Neuronal stem cell (in vitro differentiated cells): ENCODE data around the gene PLEKHB1.
A peak's percentile ranks its signal among the peaks of the same experiment; 100 is the strongest.

Experiments
- DNase-seq: peaks from one replicate; pipeline ENCODE4 v3.0.0-alpha.2; 2013; ENCODE audit warnings: low spot score
- H2AFZ ChIP-seq: one replicate; pipeline ENCODE4 v1.6.1; 2013; ENCODE audit warnings: mild to moderate bottlenecking, low read length, inconsistent platforms
- H2AK5ac ChIP-seq: 2 replicates; pipeline ENCODE4 v1.6.1; 2013; ENCODE audit warnings: low read depth, mild to moderate bottlenecking, inconsistent platforms, low read length, moderate library complexity, mixed read lengths
- H2BK120ac ChIP-seq: 2 replicates; pipeline ENCODE4 v1.6.1; 2013; ENCODE audit warnings: low read depth, mild to moderate bottlenecking, inconsistent platforms, low read length, moderate library complexity, mixed read lengths
- H2BK12ac ChIP-seq: one replicate; pipeline ENCODE4 v1.6.1; 2013; ENCODE audit warnings: low read length, inconsistent platforms
- H2BK15ac ChIP-seq: 2 replicates; pipeline ENCODE4 v1.6.1; 2013; ENCODE audit warnings: mild to moderate bottlenecking, low read length, inconsistent platforms, mixed read lengths
- H2BK5ac ChIP-seq: one replicate; pipeline ENCODE4 v1.6.1; 2013; ENCODE audit warnings: inconsistent platforms, mild to moderate bottlenecking, low read length, moderate library complexity
- H3K14ac ChIP-seq: one replicate; pipeline ENCODE4 v1.6.1; 2013; ENCODE audit warnings: low read length, inconsistent platforms
- H3K18ac ChIP-seq: 2 replicates; pipeline ENCODE4 v1.6.1; 2013; ENCODE audit warnings: low read length, inconsistent platforms
- H3K23ac ChIP-seq: 2 replicates; pipeline ENCODE4 v1.6.1; 2013; ENCODE audit warnings: low read depth, mild to moderate bottlenecking, mixed read lengths, low read length, inconsistent platforms; ENCODE audit not compliant: poor library complexity
- H3K27ac ChIP-seq: replicated peaks from 3 replicates; pipeline ENCODE4 v1.5.1; 2013; ENCODE audit warnings: low read length, inconsistent platforms
- H3K27me3 ChIP-seq, 3 experiments: 2 replicates each; pipeline ENCODE4 v1.6.1; 2013; ENCODE audit warnings: low read length in 3 of 3, mild to moderate bottlenecking in 2 of 3, inconsistent platforms in 1 of 3, low read depth in 1 of 3, mixed read lengths in 1 of 3, moderate library complexity in 1 of 3; ENCODE audit not compliant: control insufficient read depth in 3 of 3, insufficient read depth in 3 of 3
- H3K36me3 ChIP-seq, 2 donors: replicated peaks in 1 of 2; 2 replicates each; pipeline ENCODE4 v1.6.1; 2013; ENCODE audit warnings: low read length in 2 of 2; ENCODE audit not compliant: control insufficient read depth in 2 of 2, insufficient read depth in 2 of 2
- H3K4ac ChIP-seq: 2 replicates; pipeline ENCODE4 v1.6.1; 2013; ENCODE audit warnings: inconsistent platforms, mild to moderate bottlenecking, low read length, moderate library complexity
- H3K4me1 ChIP-seq, 2 donors: 1 replicate in 1 of 2; 2 replicates in 1 of 2; pipeline ENCODE4 v1.6.1; 2013; ENCODE audit warnings: low read length in 2 of 2, low read depth in 1 of 2; ENCODE audit not compliant: control insufficient read depth in 2 of 2, insufficient read depth in 1 of 2
- H3K4me2 ChIP-seq: one replicate; pipeline ENCODE4 v1.6.1; 2013; ENCODE audit warnings: mild to moderate bottlenecking, low read length, inconsistent platforms; ENCODE audit not compliant: insufficient read depth, poor library complexity, severe bottlenecking
- H3K4me3 ChIP-seq, 2 donors: 2 replicates each; pipeline ENCODE4 v1.5.1; 2013; ENCODE audit warnings: low read length in 2 of 2, mild to moderate bottlenecking in 2 of 2, inconsistent platforms in 1 of 2, moderate library complexity in 1 of 2
- H3K79me1 ChIP-seq: one replicate; pipeline ENCODE4 v1.6.1; 2013; ENCODE audit warnings: low read depth, mild to moderate bottlenecking, inconsistent platforms, low read length, moderate library complexity
- H3K9ac ChIP-seq: one replicate; pipeline ENCODE4 v1.6.1; 2013; ENCODE audit warnings: mild to moderate bottlenecking, low read depth, low read length, inconsistent platforms; ENCODE audit not compliant: poor library complexity
- H3K9me3 ChIP-seq, 2 donors: replicated peaks in 1 of 2; 2 replicates each; pipeline versions ENCODE3 to v1.6.1; 2013; ENCODE audit warnings: low read length in 2 of 2, mild to moderate bottlenecking in 2 of 2, inconsistent platforms in 1 of 2, low read depth in 1 of 2, mixed read lengths in 1 of 2, moderate library complexity in 1 of 2; ENCODE audit not compliant: control insufficient read depth in 2 of 2, insufficient read depth in 1 of 2
- H4K8ac ChIP-seq: one replicate; pipeline ENCODE4 v1.6.1; 2013; ENCODE audit warnings: low read depth, mild to moderate bottlenecking, inconsistent platforms, low read length, moderate library complexity
- H4K91ac ChIP-seq: one replicate; pipeline ENCODE4 v1.6.1; 2013; ENCODE audit warnings: low read length, low read depth, mild to moderate bottlenecking, inconsistent platforms; ENCODE audit not compliant: poor library complexity
- WGBS, 2 donors: extraction: QIAGEN DNeasy Blood & Tissue Kit; methylation state at CpG; one replicate each; pipeline ENCODE4 v1.1.7; 2013; ENCODE audit warnings: missing lambda C conversion rate in 2 of 2, mixed read lengths in 1 of 2; ENCODE audit not compliant: insufficient read length in 2 of 2, insufficient replicate concordance in 1 of 2; ENCODE audit errors: extremely low coverage in 2 of 2; 5-methylcytosine and 5-hydroxymethylcytosine counted together

Gene PLEKHB1

DNA sequence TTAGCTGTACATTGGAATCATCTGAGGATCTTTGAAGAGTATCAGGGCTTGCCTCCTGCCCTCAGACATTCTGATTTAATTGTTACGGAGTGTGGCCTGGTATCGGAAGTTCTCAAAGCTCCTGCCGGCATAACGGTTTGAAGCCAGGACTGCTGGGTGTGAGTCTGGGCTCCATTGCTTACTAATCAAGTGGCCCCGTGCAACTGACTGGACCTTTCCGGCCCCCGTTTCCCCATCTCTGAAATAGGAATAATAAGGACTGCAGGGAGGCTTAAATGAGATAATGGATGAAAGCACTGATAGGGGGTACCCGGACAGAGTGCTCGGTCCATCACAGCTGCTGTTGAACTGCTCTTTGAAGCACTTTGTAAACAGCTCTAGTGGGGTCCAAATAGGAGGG, 1.7 kb downstream of the PLEKHB1 start:
- Histone ChIP-seq H2BK5ac (no peak overlapping the region), H4K8ac (peak overlapping the region; percentile 29), H3K4me3 (no peak overlapping the region), H2BK12ac (no peak overlapping the region), H3K27me3 (no peaks in the 10 kb centered on the region), H3K23ac (no peak overlapping the region), H2BK15ac (no peak overlapping the region), H3K9ac (no peak overlapping the region), H3K4ac (no peak overlapping the region), H2AK5ac (no peak overlapping the region), H3K4me1 (peaks cover 49 to 58% of the 10 kb centered on the region in 2 donors), H3K27ac (no peak overlapping the region), H3K14ac (no peak overlapping the region), H3K79me1 (no peaks in the 10 kb centered on the region), H4K91ac (peak overlapping the region; percentile 92), H2BK120ac (no peak overlapping the region), H3K36me3 (no peaks in the 10 kb centered on the region), H3K4me2 (no peak overlapping the region), H2AFZ (peak overlapping the region; percentile 71), H3K9me3 (no peaks in the 10 kb centered on the region), H3K18ac (no peak overlapping the region)
- DNase-seq = no peak
- no CpG with 5 or more reads among the region's 9 CpGs for WGBS, 2 donors

DNA sequence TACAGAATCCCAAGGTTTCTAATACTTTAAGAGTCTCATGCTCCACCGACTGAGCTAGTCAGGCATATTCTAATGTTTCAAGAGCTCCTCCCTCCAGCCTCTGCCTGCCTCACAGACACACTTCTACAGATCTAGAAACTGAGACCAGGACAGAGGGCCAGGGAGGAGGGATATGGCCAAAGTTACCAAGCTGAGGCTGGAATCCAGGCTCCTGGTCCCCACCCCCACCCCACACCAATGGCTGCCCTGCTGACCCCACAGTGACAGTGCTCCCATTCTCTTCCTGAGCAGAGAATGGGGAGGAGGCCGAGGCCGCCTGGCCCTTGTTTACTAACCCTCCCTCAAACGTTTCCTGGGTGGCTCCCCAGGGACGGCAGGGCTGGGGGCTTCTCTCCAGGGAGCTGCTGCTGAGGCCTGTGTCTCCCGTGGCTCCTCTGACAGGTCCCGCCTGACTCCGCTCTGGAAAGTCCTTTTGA, 2.2 kb downstream of the PLEKHB1 start:
- peak overlapping the region; percentile 68 for H2BK15ac ChIP-seq
- no peaks in the 10 kb centered on the region for H3K36me3 ChIP-seq
- H3K27me3 ChIP-seq = no peaks in the 10 kb centered on the region
- peak overlapping the region; percentile 64 for H2BK120ac ChIP-seq
- no peak overlapping the region for H3K4ac ChIP-seq
- H3K23ac ChIP-seq = no peak overlapping the region
- no CpG with 5 or more reads among the region's 8 CpGs for WGBS, 2 donors
- peak overlapping the region; percentile 21 for H3K27ac ChIP-seq
- peak overlapping the region; percentile 84 for H3K18ac ChIP-seq
- H3K9me3 ChIP-seq = no peaks in the 10 kb centered on the region
- H4K91ac ChIP-seq = peak overlapping the region; percentile 34
- H3K14ac ChIP-seq = no peak overlapping the region
- H2BK5ac ChIP-seq = peak overlapping the region; percentile 45
- H3K4me2 ChIP-seq = no peak overlapping the region
- peak overlapping the region; percentile 54 for H2AK5ac ChIP-seq
- H3K79me1 ChIP-seq = no peaks in the 10 kb centered on the region
- H3K4me1 ChIP-seq = peaks cover 50 to 60% of the 10 kb centered on the region in 2 donors
- no peak overlapping the region for H4K8ac ChIP-seq
- H2AFZ ChIP-seq = peak overlapping the region; percentile 71
- no peak overlapping the region for H3K4me3 ChIP-seq
- H2BK12ac ChIP-seq = peak overlapping the region; percentile 12
- H3K9ac ChIP-seq = no peak overlapping the region
- no peak for DNase-seq

DNA sequence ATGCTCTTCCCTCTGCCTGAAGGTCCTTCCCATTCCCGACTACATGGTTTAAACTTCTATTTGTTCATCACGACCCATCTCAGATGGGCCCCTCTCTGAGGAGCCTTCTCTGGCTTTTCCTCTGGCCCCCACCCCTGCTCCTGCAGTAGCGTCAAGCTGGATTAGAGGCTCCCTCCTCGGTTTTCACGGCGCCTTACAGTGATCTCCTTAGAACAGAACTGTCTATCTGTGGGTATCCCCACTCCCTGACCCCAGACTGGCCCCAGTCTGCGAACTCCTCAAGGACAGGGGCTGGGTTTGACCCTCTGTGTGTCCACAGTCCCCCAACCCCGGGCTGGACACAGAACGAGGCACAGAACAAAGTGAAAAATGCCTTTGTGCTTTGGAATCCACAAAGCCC, 2.8 kb downstream of the PLEKHB1 start:
- Histone ChIP-seq H3K4me1 (peaks cover 50 to 62% of the 10 kb centered on the region in 2 donors), H3K27me3 (no peaks in the 10 kb centered on the region)
- no CpG with 5 or more reads among the region's 9 CpGs for WGBS, 2 donors

DNA sequence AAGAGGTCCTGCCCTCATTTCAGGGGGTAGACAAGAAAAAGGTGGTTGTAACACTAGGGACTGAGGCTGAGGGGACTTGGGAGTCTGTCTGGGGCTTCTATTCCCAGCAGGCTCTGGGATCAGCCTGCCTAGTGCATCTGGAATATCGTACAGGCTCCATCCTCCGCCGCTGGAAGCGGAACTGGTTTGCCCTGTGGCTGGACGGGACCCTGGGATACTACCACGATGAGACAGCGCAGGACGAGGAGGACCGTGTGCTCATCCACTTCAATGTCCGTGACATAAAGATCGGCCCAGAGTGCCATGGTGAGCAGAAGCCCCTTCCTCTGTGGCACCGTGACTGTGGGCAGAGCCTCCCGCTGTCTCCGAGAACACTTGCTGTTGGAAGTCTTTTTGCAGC, 4.0 kb downstream of the PLEKHB1 start:
- H2AFZ ChIP-seq = no peak overlapping the region
- peaks cover 61 to 66% of the 10 kb centered on the region in 2 donors for H3K4me1 ChIP-seq
- no peak for DNase-seq
- H4K91ac ChIP-seq = no peak overlapping the region
- no peak overlapping the region for H2BK15ac ChIP-seq
- H2BK5ac ChIP-seq = no peak overlapping the region
- WGBS, 2 donors = no CpG with 5 or more reads among the region's 14 CpGs
- peak overlapping the region; percentile 30 for H2BK12ac ChIP-seq
- no peak overlapping the region for H3K18ac ChIP-seq
- no peaks in the 10 kb centered on the region for H3K9me3 ChIP-seq
- H3K4me3 ChIP-seq = no peak overlapping the region
- H2AK5ac ChIP-seq = peak overlapping the region; percentile 10
- no peak overlapping the region for H3K27ac ChIP-seq
- H3K23ac ChIP-seq = no peak overlapping the region
- H2BK120ac ChIP-seq = no peak overlapping the region
- no peaks in the 10 kb centered on the region for H3K27me3 ChIP-seq
- H3K14ac ChIP-seq = no peak overlapping the region
- no peak overlapping the region for H3K4me2 ChIP-seq
- H3K36me3 ChIP-seq = no peaks in the 10 kb centered on the region
- no peak overlapping the region for H4K8ac ChIP-seq
- H3K9ac ChIP-seq = no peak overlapping the region
- H3K4ac ChIP-seq = no peak overlapping the region
- H3K79me1 ChIP-seq = no peaks in the 10 kb centered on the region

More for the DNA sequence above, 2.8 kb downstream of the PLEKHB1 start:
- peak overlapping the region; percentile 45 for H2BK5ac ChIP-seq
- no peak for DNase-seq
- H4K91ac ChIP-seq = peak overlapping the region; percentile 34
- peak overlapping the region; percentile 71 for H2AFZ ChIP-seq
- H3K14ac ChIP-seq = no peak overlapping the region
- H3K79me1 ChIP-seq = no peaks in the 10 kb centered on the region
- no peaks in the 10 kb centered on the region for H3K36me3 ChIP-seq
- H3K4me2 ChIP-seq = no peak overlapping the region
- no peak overlapping the region for H3K23ac ChIP-seq
- no peak overlapping the region for H3K27ac ChIP-seq
- H2BK12ac ChIP-seq = peak overlapping the region; percentile 12
- H3K4me3 ChIP-seq = no peak overlapping the region
- H2BK15ac ChIP-seq = peak overlapping the region; percentile 68
- H3K18ac ChIP-seq = peak overlapping the region; percentile 84
- H3K9ac ChIP-seq = no peak overlapping the region
- H3K9me3 ChIP-seq = no peaks in the 10 kb centered on the region
- H4K8ac ChIP-seq = no peak overlapping the region
- H2BK120ac ChIP-seq = peak overlapping the region; percentile 0
- H2AK5ac ChIP-seq = peak overlapping the region; percentile 58
- H3K4ac ChIP-seq = no peak overlapping the region
